ENCODE results near the gene KLK1. TPM values are rescaled to one million over a fixed set of nuclear protein-coding genes. Genes with fewer than 3 reads are reported as not detected.
"Not testable (repeated sequence)": the region's sequence is repeated elsewhere in the genome, so short reads cannot be mapped to it uniquely, and the experiment has no call there.

Gene KLK1
- polyA plus RNA-seq, 3 donors, result 1.3 TPM

- no peak for DNase-seq (ENCODE audit: extremely low read depth in 1 of 11, low read depth in 9 of 11, low spot score in 4 of 11)
These were observed 44.6 kb downstream of the KLK1 start for GRCh38 chr19:50778906-50779430.

GRCh38 chr19:50777830-50778303, 45.7 kb downstream of the KLK1 start:
- DNase-seq (ENCODE audit: extremely low read depth in 1 of 11, low read depth in 9 of 11, low spot score in 4 of 11), result no peak

DNA sequence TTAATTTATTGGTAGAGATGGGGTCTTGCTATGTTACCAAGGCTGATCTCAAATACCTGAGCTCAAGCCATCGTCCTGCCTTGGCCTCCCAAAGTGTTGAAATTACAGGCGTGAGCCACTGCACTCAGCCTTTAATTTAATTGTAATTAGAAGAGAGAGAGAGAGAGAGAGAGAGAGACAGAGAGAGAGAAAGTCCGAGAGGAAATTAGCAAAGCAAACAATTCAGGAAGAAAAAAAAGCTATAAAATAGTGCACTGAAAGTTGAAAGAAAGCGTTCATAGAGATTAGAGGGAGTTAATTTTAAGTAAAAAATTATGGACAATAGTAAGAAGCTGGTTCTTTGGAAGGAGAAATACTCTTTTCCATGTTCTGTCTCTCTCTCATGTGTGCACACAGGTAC, 46.3 kb downstream of the KLK1 start:
- DNase-seq (ENCODE audit: extremely low read depth in 1 of 11, low read depth in 9 of 11, low spot score in 4 of 11), result no peak

DNA sequence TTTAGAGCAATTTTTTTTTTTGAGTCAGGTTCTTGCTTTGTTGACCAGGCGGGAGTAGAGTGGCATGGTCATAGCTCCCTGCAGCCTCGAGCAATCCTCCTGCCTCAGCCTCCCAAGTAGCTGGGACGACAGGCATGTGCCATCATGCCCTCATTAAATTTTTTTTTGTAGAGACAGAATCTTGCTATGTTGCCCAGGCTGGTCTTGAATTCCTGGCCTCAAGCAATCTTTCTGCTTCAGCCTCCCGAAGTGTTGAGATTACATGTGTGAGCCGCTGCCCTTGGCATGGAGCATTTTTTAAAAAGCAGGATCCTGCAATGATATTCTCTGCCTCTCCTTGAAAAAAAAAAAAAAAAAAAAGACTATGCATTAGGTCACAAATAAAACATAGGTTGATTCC, 47.5 kb downstream of the KLK1 start:
- DNase-seq (ENCODE audit: extremely low read depth in 1 of 11, low read depth in 9 of 11, low spot score in 4 of 11), result no peak

DNA sequence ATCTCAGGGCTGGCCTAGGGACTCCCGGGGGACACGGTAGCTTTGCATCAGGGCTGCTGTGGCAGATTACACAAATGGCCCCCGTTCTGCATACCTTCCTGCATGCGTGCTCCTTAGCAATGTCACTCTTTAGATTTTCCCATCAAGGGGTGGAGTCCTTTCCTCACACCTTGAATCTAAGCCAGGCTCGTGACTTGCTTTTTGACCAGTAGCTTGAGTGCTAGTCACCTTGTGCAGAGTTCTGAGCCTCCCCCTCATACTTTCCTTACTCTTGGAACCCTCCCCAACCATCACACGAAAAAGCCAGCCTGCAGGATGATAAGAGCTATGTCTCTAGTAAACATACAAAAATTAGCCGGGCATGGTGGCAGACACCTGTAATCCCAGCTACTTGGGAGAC, 50.1 kb downstream of the KLK1 start:
- not testable (repeated sequence) for DNase-seq (ENCODE audit: extremely low read depth in 1 of 11, low read depth in 9 of 11, low spot score in 4 of 11)

DNA sequence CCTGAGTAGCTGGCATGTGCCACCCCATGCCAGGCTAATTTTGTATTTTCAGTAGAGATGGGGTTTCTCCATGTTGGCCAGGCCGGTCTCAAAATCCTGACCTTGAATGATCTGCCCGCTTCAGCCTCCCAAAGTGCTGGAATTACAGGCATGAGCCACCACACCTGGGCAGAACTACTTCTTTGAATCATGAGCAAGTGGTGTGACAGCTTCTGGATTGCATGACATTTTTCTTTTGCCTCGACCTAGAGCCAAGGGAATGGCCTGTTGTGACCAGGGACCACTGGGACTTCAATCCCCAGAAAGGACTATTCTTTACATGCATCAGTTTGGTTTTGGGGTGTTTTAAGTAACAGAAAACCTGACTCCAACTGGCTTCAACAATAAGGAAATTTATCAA, 50.7 kb downstream of the KLK1 start:
- DNase-seq (ENCODE audit: extremely low read depth in 1 of 11, low read depth in 9 of 11, low spot score in 4 of 11), result not testable (repeated sequence)

GRCh38 chr19:50772476-50772875, 51.1 kb downstream of the KLK1 start:
- DNase-seq (ENCODE audit: extremely low read depth in 1 of 11, low read depth in 9 of 11, low spot score in 4 of 11), result no peak

DNA sequence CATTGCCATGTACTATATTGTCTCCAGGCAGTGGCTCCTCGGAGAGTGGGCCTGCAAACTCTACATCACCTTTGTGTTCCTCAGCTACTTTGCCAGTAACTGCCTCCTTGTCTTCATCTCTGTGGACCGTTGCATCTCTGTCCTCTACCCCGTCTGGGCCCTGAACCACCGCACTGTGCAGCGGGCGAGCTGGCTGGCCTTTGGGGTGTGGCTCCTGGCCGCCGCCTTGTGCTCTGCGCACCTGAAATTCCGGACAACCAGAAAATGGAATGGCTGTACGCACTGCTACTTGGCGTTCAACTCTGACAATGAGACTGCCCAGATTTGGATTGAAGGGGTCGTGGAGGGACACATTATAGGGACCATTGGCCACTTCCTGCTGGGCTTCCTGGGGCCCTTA, 52.7 kb downstream of the KLK1 start:
- no peak for DNase-seq (ENCODE audit: extremely low read depth in 1 of 11, low read depth in 9 of 11, low spot score in 4 of 11)

DNA sequence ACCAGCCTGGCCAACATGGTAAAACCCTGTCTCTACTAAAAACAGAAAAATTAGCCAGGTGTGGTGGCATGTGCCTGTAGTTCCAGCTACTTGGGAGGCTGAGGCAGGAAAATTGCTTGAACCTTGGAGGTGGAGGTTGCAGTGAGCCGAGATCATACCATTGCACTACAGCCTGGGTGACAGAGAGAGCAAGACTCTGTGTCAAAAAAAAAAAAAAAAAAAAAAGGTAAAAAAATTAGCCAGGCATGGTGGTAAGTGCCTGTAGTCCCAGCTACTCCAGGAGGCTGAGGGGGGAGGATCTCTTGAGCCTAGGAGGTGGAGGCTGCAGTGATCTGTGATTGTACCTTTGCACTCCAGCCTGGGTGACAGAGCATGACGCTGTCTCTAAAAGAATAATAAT, 53.4 kb downstream of the KLK1 start, which contains the start of gene GPR32:
GPR32 (plus strand) TSS at position 301 of the 400 bp plus-strand sequence. CDS start 137 bp downstream, outside the sequence.
- DNase-seq (ENCODE audit: extremely low read depth in 1 of 11, low read depth in 9 of 11, low spot score in 4 of 11), result not testable (repeated sequence)

Other genes with a start within 250 kb of the KLK1 start
- 1 to 10 TPM in 1 of 3 donors, under 1 TPM in 2; 0.37 to 1.5 (median 0.57) TPM for gene SYT3, start 183.9 kb downstream of the KLK1 start, polyA plus RNA-seq (ENCODE audit: insufficient read length in 3 of 3)
- gene C19orf81, start 174.3 kb downstream of the KLK1 start, polyA plus RNA-seq (ENCODE audit: insufficient read length in 3 of 3), result 1 to 10 TPM; 1.4 to 5.1 (median 2.3) TPM
- 1 to 10 TPM; 4.5 to 5.6 (median 5.5) TPM for gene SHANK1, start 104.0 kb downstream of the KLK1 start, polyA plus RNA-seq (ENCODE audit: insufficient read length in 3 of 3)
- gene CLEC11A, start 100.4 kb downstream of the KLK1 start, polyA plus RNA-seq (ENCODE audit: insufficient read length in 3 of 3), result 10 to 100 TPM; 18.5 to 37.9 (median 37.6) TPM
- gene GPR32, start 53.3 kb downstream of the KLK1 start, polyA plus RNA-seq (ENCODE audit: insufficient read length in 3 of 3), result not detected
- under 1 TPM in 2 of 3 donors, not detected in 1; 0.07 to 0.36 TPM for gene ACP4, start 33.4 kb downstream of the KLK1 start, polyA plus RNA-seq (ENCODE audit: insufficient read length in 3 of 3)
- gene KLK15, start 9.8 kb upstream of the KLK1 start, polyA plus RNA-seq (ENCODE audit: insufficient read length in 3 of 3), result not detected
- under 1 TPM; 0.42 to 0.65 (median 0.48) TPM for gene KLK3, start 31.1 kb upstream of the KLK1 start, polyA plus RNA-seq (ENCODE audit: insufficient read length in 3 of 3)
- under 1 TPM in 1 of 3 donors, not detected in 2; 0.42 TPM for gene KLK2, start 49.7 kb upstream of the KLK1 start, polyA plus RNA-seq (ENCODE audit: insufficient read length in 3 of 3)
- gene KLK4, start 87.6 kb upstream of the KLK1 start, polyA plus RNA-seq (ENCODE audit: insufficient read length in 3 of 3), result not detected
- 1 to 10 TPM; 1.2 to 1.9 (median 1.5) TPM for gene KLK5, start 129.3 kb upstream of the KLK1 start, polyA plus RNA-seq (ENCODE audit: insufficient read length in 3 of 3)
- 10 to 100 TPM; 29.7 to 34.7 (median 32.4) TPM for gene KLK6, start 145.8 kb upstream of the KLK1 start, polyA plus RNA-seq (ENCODE audit: insufficient read length in 3 of 3)
- 1 to 10 TPM; 3.9 to 4.6 (median 4.2) TPM for gene KLK7, start 160.1 kb upstream of the KLK1 start, polyA plus RNA-seq (ENCODE audit: insufficient read length in 3 of 3)
- gene KLK8, start 177.8 kb upstream of the KLK1 start, polyA plus RNA-seq (ENCODE audit: insufficient read length in 3 of 3), result 1 to 10 TPM; 2.4 to 4.0 (median 3.6) TPM
- under 1 TPM; 0.32 to 0.44 (median 0.37) TPM for gene KLK10, start 195.9 kb upstream of the KLK1 start, polyA plus RNA-seq (ENCODE audit: insufficient read length in 3 of 3)
- under 1 TPM in 2 of 3 donors, not detected in 1; 0.19 to 0.38 TPM for gene KLK11, start 202.8 kb upstream of the KLK1 start, polyA plus RNA-seq (ENCODE audit: insufficient read length in 3 of 3)
- not detected for gene KLK12, start 211.2 kb upstream of the KLK1 start, polyA plus RNA-seq (ENCODE audit: insufficient read length in 3 of 3)
- under 1 TPM; 0.39 to 0.68 (median 0.40) TPM for gene KLK13, start 241.3 kb upstream of the KLK1 start, polyA plus RNA-seq (ENCODE audit: insufficient read length in 3 of 3)

All from renal cortex interstitium (tissue), 11 donors.